CD4-positive, alpha-beta memory T cell (primary cell): ENCODE measurements around the gene ADGRF1. TPM values are rescaled to one million over a fixed set of nuclear protein-coding genes. Genes with fewer than 3 reads are reported as not detected.

Experiments used
- CTCF ChIA-PET: fragments of 350-600 bp; sonication (Branson Sonifier 250); formaldehyde crosslinking; loops from one replicate; lab custom pipeline; 2021; ENCODE audit warnings: inconsistent platforms; ENCODE audit not compliant: partially characterized antibody; lab: Charles Lee
- POLR2A ChIA-PET: fragments of 350-600 bp; sonication (Branson Sonifier 250); formaldehyde crosslinking; loops from one replicate; lab custom pipeline; 2021; ENCODE audit not compliant: partially characterized antibody; lab: Charles Lee
- DNase-seq, 5 donors: peaks; one replicate each; pipeline versions ENCODE4 v3.0.0 to v3.0.0-alpha.2; 2020 to 2022; ENCODE audit warnings: mixed read lengths in 1 of 5
- H3K27ac ChIP-seq: one replicate; pipeline ENCODE4 v1.7.0; 2013; ENCODE audit warnings: low read depth, low read length
- H3K27me3 ChIP-seq: 2 replicates; pipeline ENCODE4 v1.7.0; 2013; ENCODE audit warnings: mild to moderate bottlenecking, low read length, moderate library complexity; ENCODE audit not compliant: insufficient read depth
- H3K36me3 ChIP-seq: 2 replicates; pipeline ENCODE4 v1.7.0; 2013; ENCODE audit warnings: mild to moderate bottlenecking, low read length, moderate library complexity; ENCODE audit not compliant: insufficient read depth
- H3K4me1 ChIP-seq: 2 replicates; pipeline ENCODE4 v1.7.0; 2013; ENCODE audit warnings: mild to moderate bottlenecking, low read length, moderate library complexity; ENCODE audit not compliant: insufficient read depth
- H3K4me3 ChIP-seq, 2 donors: one replicate each; pipeline ENCODE4 v1.7.0; 2013; ENCODE audit warnings: low read length in 2 of 2, mild to moderate bottlenecking in 1 of 2
- H3K9me3 ChIP-seq, 2 donors: one replicate each; pipeline ENCODE4 v1.7.0; 2013; ENCODE audit warnings: low read length in 2 of 2, control low read depth in 1 of 2; ENCODE audit not compliant: control insufficient read depth in 1 of 2
- H3K27ac Mint-ChIP-seq, 7 donors: one replicate each; pipeline ENCODE4 v1.8.0; 2020 to 2021; ENCODE audit warnings: mixed read lengths in 7 of 7, mild to moderate bottlenecking in 6 of 7, inconsistent platforms in 3 of 7, moderate library complexity in 3 of 7
- H3K27me3 Mint-ChIP-seq, 2 donors: one replicate each; pipeline ENCODE4 v1.8.0; 2020 to 2021; ENCODE audit warnings: mixed read lengths in 2 of 2
- H3K36me3 Mint-ChIP-seq, 2 donors: one replicate each; pipeline ENCODE4 v1.8.0; 2020 to 2021; ENCODE audit warnings: mixed read lengths in 2 of 2, inconsistent platforms in 1 of 2, mild to moderate bottlenecking in 1 of 2
- H3K4me1 Mint-ChIP-seq, 4 donors: one replicate each; pipeline ENCODE4 v1.8.0; 2020 to 2021; ENCODE audit warnings: mixed read lengths in 4 of 4, mild to moderate bottlenecking in 1 of 4
- H3K4me3 Mint-ChIP-seq, 8 donors: one replicate each; pipeline ENCODE4 v1.8.0; 2020 to 2021; ENCODE audit warnings: mixed read lengths in 8 of 8, mild to moderate bottlenecking in 7 of 8, moderate library complexity in 6 of 8, inconsistent platforms in 3 of 8
- H3K9me3 Mint-ChIP-seq, 8 donors: one replicate each; pipeline ENCODE4 v1.8.0; 2020 to 2021; ENCODE audit warnings: mixed read lengths in 8 of 8, mild to moderate bottlenecking in 5 of 8, inconsistent platforms in 3 of 8, moderate library complexity in 1 of 8
- intact Hi-C: fragments of 100-400 bp; cut with micrococcal nuclease; formaldehyde crosslinking; loops from one replicate; pipeline ENCODE4 v1.15.1; 2023
- polyA plus RNA-seq, 2 donors: library from polyadenylated mRNA; unstranded; fragments of 300-500 nt; fragmentation: Illumina TruSeq; gene quantifications; one replicate each; pipeline ENCODE4 v1.2.3, GENCODE V29; 2021
- total RNA-seq, 2 experiments: library from RNA; stranded (reverse); gene quantifications; one replicate each; pipeline ENCODE4 v1.2.3, GENCODE V29; 2021

ADGRF1 gene
- total and polyA plus RNA-seq, 4 experiments from 2014 or later, result not detected

GRCh38 chr6:47005486-47005885 lies 36.6 kb downstream of the ADGRF1 start:
- Histone ChIP-seq H3K4me3 (no peak overlapping the region), H3K27me3 (no peaks in the 10 kb centered on the region), H3K4me1 (no peaks in the 10 kb centered on the region), H3K36me3 (no peaks in the 10 kb centered on the region), H3K27ac (no peak overlapping the region), H3K9me3 (no peaks in the 10 kb centered on the region)
- Mint-ChIP-seq H3K27ac (no peak overlapping the region), H3K4me1 (no peaks in the 10 kb centered on the region), H3K27me3 (no peaks in the 10 kb centered on the region), H3K4me3 (no peak overlapping the region), H3K9me3 (peaks cover 0 to 4% (median 0%) of the 10 kb centered on the region in 8 donors), H3K36me3 (no peaks in the 10 kb centered on the region)
- no peak for DNase-seq
- ChIA-PET CTCF (no interaction called here), POLR2A (no interaction called here)
- intact Hi-C loops, result no loop called here

GRCh38 chr6:47004463-47004862 lies 37.7 kb downstream of the ADGRF1 start:
- no peak overlapping the region for H3K4me3 ChIP-seq
- Mint-ChIP-seq H3K9me3 (peaks cover 0 to 3% (median 0%) of the 10 kb centered on the region in 8 donors), H3K27ac (no peak overlapping the region), H3K4me3 (no peak overlapping the region), H3K4me1 (no peaks in the 10 kb centered on the region), H3K27me3 (no peaks in the 10 kb centered on the region), H3K36me3 (no peaks in the 10 kb centered on the region)
- no peaks in the 10 kb centered on the region for H3K27me3 ChIP-seq
- no peak for DNase-seq
- ChIA-PET POLR2A (no interaction called here), CTCF (no interaction called here)
- intact Hi-C loops, result no loop called here
- no peaks in the 10 kb centered on the region for H3K36me3 ChIP-seq
- no peak overlapping the region for H3K27ac ChIP-seq
- H3K9me3 ChIP-seq, result no peaks in the 10 kb centered on the region
- H3K4me1 ChIP-seq, result no peaks in the 10 kb centered on the region

GRCh38 chr6:47000842-47001241 lies 41.3 kb downstream of the ADGRF1 start:
- Histone ChIP-seq H3K27me3 (no peaks in the 10 kb centered on the region), H3K27ac (no peak overlapping the region), H3K4me1 (no peaks in the 10 kb centered on the region), H3K9me3 (no peaks in the 10 kb centered on the region), H3K36me3 (no peaks in the 10 kb centered on the region), H3K4me3 (no peak overlapping the region)
- Mint-ChIP-seq H3K9me3 (peaks cover 0 to 2% (median 0%) of the 10 kb centered on the region in 8 donors), H3K36me3 (no peaks in the 10 kb centered on the region), H3K27ac (no peak overlapping the region), H3K4me1 (no peaks in the 10 kb centered on the region), H3K27me3 (peaks cover 0 to 1% of the 10 kb centered on the region in 2 donors), H3K4me3 (no peak overlapping the region)
- no peak for DNase-seq
- CTCF ChIA-PET, result no interaction called here
- POLR2A ChIA-PET, result no interaction called here
- intact Hi-C loops, result no loop called here

GRCh38 chr6:46998436-46999017 lies 43.6 kb downstream of the ADGRF1 start:
- intact Hi-C loops, result no loop called here
- Histone ChIP-seq H3K9me3 (no peaks in the 10 kb centered on the region), H3K36me3 (no peaks in the 10 kb centered on the region), H3K4me3 (no peak overlapping the region), H3K27ac (no peak overlapping the region), H3K4me1 (no peaks in the 10 kb centered on the region), H3K27me3 (no peaks in the 10 kb centered on the region)
- CTCF ChIA-PET, result no interaction called here
- DNase-seq, result no peak
- Mint-ChIP-seq H3K27me3 (peaks cover 0 to 1% of the 10 kb centered on the region in 2 donors), H3K36me3 (no peaks in the 10 kb centered on the region), H3K4me3 (no peak overlapping the region), H3K27ac (no peak overlapping the region), H3K4me1 (no peaks in the 10 kb centered on the region), H3K9me3 (peaks cover 0 to 2% (median 0%) of the 10 kb centered on the region in 8 donors)
- POLR2A ChIA-PET, result no interaction called here

- POLR2A ChIA-PET, result no interaction called here
- H3K9me3 ChIP-seq, result no peaks in the 10 kb centered on the region
- intact Hi-C loops, result no loop called here
- H3K36me3 ChIP-seq, result no peaks in the 10 kb centered on the region
- no peak overlapping the region for H3K4me3 ChIP-seq
- Mint-ChIP-seq H3K27me3 (peaks cover 0 to 1% of the 10 kb centered on the region in 2 donors), H3K27ac (no peak overlapping the region), H3K4me1 (no peaks in the 10 kb centered on the region), H3K4me3 (no peak overlapping the region), H3K36me3 (no peaks in the 10 kb centered on the region), H3K9me3 (peaks cover 0 to 2% (median 0%) of the 10 kb centered on the region in 8 donors)
- CTCF ChIA-PET, result no interaction called here
- H3K27me3 ChIP-seq, result no peaks in the 10 kb centered on the region
- DNase-seq, result no peak
- H3K27ac ChIP-seq, result no peak overlapping the region
- no peaks in the 10 kb centered on the region for H3K4me1 ChIP-seq
Measured at GRCh38 chr6:46997646-46998045, 44.5 kb downstream of the ADGRF1 start.

- Histone ChIP-seq H3K9me3 (no peaks in the 10 kb centered on the region), H3K27me3 (no peaks in the 10 kb centered on the region), H3K27ac (no peak overlapping the region), H3K4me3 (no peak overlapping the region), H3K4me1 (no peaks in the 10 kb centered on the region), H3K36me3 (no peaks in the 10 kb centered on the region)
- DNase-seq, result no peak
- ChIA-PET CTCF (no interaction called here), POLR2A (no interaction called here)
- intact Hi-C loops, result no loop called here
- Mint-ChIP-seq H3K9me3 (peaks cover 0 to 3% (median 0%) of the 10 kb centered on the region in 8 donors), H3K27ac (no peak overlapping the region), H3K27me3 (peaks cover 1 to 2% of the 10 kb centered on the region in 2 donors), H3K4me3 (no peak overlapping the region), H3K4me1 (no peaks in the 10 kb centered on the region), H3K36me3 (no peaks in the 10 kb centered on the region)
Measured at GRCh38 chr6:46996860-46997641, 45.1 kb downstream of the ADGRF1 start.

GRCh38 chr6:46994933-46995332 lies 47.2 kb downstream of the ADGRF1 start:
- Mint-ChIP-seq H3K9me3 (peaks cover 0 to 3% (median 0%) of the 10 kb centered on the region in 8 donors), H3K4me3 (no peak overlapping the region), H3K27me3 (peaks cover 1 to 7% of the 10 kb centered on the region in 2 donors), H3K36me3 (no peaks in the 10 kb centered on the region), H3K27ac (no peak overlapping the region), H3K4me1 (no peaks in the 10 kb centered on the region)
- POLR2A ChIA-PET, result no interaction called here
- Histone ChIP-seq H3K27me3 (no peaks in the 10 kb centered on the region), H3K36me3 (no peaks in the 10 kb centered on the region), H3K4me1 (no peaks in the 10 kb centered on the region), H3K9me3 (no peaks in the 10 kb centered on the region), H3K27ac (no peak overlapping the region), H3K4me3 (no peak overlapping the region)
- intact Hi-C loops, result no loop called here
- CTCF ChIA-PET, result no interaction called here
- DNase-seq, result no peak
